Right hindlimb (tissue), 1 donor: Measurements from ENCODE around the gene ZNF503.

Experiments
- DNase-seq: peaks from one replicate; pipeline ENCODE4 v3.0.0-alpha.2; 2018

Gene ZNF503

DNA sequence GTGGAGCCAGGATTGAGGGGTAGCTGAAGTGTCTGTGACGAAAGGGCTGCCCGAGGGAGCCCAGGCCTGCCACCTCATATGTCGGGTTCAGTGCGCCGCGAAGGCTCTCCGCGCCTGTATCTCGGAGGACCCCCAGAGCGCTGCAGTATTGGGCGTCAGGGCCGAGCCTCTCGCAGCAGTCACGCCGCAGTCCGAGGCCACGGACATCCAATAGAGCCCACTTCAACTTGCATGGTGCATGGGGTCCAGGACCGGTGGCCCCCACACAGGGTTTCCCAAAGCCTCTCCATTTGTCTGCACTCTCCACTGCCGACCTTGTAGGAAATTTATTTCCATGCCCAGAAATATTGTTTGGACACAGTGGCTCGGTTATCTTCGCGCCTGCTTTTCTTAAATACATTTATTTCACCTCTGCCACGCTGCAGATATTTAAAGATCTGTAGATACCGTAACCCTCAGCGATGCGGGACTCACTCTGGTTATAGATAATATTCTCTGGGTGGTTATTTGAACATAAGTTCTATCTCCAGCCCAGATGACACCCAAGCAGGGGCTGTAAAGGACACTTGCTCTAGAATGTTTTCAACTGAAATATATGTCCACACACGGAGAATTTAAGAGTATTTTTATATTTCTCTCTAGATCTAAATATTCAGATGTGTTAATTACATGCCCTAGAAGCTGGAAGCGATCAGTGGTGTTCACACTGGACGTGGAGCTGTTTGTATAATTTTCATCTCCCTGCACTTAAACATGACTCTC is 5.1 kb upstream of the ZNF503 start:
- DNase-seq: no peak

DNA sequence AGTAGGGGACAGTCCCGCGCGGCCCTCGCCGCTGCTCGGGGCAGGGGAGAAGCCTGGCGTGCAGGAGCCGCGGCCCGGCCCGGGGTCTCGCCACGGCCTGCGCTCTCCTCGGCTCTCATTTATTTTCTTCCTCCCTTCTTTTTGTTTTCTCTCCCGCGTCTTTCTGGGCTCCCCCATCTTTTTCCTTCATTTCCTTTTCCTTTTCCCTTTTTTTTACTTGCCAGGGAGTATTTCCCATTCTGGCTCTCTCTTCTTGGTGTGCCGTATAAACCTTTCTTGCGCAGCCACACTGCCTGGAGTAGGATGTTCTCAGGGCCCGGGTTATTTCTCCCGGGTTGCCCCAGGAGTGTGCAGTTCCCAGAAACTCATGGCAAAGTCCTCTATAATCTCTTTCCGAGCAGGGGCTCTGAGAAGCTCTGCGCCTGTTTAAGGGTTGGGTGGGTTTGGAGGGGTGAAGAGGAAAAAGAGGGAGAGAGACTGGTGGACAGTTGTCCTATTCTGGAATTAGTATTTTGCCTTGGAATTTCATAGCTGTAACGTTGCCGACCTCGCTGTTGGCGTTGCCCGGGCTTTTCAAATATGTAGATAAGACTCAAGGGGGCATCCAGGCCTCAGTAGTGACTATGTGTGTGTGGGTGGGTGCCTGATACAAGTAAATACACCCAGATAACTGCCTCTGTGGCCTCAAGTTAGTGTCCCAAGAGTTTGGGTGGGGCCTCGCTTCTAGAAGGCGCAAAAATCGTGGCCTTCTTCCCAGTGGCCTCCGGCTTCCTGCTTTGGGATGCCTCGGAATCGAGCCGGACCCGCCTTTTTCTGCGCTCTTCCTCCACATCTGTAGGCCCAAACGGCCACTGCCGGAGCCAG is 4.3 kb upstream of the ZNF503 start:
- no peak for DNase-seq

DNA sequence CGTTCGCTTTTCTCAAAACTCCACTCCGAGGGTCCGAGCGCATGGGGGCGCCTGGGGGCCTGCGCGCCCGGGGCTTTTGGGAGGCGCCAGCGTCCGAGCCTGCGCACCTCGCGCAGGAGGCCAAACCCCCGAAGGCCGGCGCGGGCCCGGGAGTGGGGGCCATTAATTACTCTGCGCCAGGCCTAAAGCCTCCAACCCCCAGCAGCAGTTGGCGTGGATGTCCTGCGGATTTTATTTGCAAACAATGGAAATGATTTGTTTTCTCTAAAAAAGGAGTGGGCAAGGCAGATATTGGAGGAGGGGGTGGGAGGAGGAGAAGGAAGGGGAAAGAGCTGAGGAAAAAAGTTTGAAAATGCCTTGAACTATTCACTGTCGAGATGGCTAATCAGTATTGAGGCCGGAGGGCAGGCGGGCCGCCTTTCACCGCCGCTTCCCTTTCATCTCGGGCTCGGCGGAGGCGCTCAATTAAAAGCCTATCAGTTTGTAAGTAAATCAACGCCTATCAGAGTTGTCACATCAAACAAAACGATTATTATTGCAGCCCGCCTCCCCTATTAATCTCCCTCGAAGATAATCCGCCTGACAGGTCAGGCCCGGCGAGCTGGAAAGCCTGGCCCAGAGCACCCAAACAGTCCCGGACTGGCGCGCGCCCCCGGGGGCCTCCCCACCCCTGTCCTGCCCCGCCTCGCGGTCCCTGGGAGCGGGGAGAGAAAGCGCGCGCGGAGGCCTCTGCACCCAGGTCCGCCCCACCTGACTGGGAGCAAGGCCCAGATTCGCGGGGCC is 3.4 kb upstream of the ZNF503 start:
- peak; percentile 32 for DNase-seq

- peak; percentile 36 for DNase-seq
Observed at GRCh38 chr10:75403939-75404814, 2.6 kb upstream of the ZNF503 start.

DNA sequence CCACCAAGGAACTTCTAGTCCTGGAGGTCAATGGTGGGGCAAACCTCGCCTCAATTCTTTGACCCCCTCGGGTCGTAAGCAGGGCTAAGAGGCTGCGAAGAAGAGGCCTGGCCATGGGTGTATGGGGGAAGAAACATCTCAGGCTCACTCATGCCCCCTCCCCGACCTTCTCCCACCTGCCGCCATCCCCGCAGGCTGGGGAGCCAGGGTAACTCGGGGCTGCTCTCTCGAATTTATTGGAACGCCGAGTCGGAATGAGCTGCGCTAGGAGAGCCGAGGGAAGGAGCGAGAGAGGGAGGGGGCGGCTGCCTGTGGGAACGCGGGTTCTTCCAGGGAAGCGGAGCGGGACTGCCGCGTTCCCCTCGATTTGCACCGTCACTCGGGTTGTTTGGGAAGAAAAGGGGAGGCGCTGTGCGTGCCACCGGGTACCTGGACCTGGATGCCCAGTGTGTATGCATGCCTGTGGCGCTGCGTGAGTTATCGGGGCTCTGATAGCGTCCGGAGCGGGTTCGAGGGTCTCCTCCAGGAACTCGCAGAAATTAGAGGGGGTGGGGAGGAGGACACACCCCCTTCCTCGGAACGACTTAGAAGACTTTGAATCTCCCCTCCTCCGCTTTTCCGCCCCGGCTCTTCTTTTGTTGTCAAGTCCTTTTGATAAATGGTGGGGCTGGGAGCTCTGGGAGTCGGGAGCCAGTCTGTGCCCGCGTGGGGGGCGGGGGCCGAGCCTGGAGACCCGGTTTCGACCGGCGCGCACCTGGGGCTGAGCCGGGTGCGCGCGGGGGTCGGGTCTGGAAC is 1.8 kb upstream of the ZNF503 start:
- peak; percentile 73 for DNase-seq

DNA sequence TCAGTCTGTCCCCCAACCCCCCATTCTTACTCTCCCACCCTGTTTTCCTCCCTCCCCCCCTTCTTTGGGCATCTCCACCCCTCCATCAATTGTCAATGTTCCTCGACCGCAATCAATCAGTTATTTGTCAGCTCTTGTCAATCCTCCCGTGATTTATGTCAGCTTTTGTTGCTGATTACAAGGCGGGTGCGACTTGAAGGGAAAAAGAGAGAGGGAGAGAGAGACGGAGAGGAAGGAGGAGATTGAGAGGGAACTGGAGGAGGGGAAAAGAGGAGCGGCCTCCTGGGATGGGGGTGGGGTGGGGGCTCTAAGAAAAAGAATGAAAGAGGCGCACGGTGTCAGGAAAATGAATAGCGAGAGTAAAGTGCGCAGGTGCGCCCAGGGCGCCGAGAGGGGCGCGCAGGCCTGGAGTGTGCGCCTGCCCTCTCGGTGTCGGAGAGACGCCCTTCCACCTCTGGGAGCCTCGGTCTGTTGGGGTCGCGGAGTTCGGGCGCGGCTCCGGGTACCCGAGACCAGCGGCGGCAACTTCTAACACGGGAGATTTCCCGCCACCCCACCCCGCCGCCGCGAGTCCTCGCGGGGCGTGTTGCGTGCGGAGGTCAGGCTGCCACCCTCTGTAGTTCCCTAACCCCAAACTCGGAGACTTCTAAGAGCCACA is 1.1 kb upstream of the ZNF503 start:
- no peak for DNase-seq

GRCh38 chr10:75400771-75401568 is 594 bp downstream of the ZNF503 start:
- DNase-seq: peak; percentile 82

- DNase-seq: no peak
Observed at GRCh38 chr10:75400163-75400770, 1.3 kb downstream of the ZNF503 start.

DNA sequence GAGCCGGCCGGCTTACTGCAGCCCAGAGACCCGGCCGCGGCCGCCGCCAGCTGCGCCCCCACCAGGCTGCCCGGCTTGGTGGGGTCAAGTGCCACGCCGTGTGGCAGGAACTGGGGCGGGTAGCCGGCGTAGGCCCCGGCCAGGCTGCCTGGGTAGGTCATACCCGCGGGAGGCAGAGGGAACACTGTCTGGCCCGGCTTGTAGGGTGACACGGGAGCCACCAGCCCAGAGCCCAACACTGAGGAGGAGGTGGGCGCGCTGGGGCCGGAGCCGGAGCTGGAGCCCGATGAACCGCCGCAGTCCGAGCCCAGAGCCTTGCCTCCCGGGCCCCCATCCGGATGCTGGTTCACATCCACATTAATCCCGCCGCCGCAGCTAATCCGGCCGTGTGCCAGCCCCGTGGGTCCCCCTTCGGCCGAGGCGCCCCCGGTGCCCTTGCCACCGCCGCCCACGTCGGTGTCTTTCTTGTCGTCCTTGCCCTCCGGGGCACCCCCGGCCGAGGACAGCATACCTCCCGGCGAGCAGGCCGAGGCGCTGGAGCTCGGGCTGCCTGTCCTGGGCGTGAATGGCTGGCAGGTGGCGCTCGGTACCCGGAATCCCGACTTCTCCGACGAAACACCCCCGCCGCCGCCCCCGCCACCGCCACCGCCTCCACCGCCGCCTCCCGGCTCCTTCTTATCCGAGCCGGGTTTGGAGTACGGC is 2.0 kb downstream of the ZNF503 start:
- peak; percentile 86 for DNase-seq

GRCh38 chr10:75398692-75399460 is 2.7 kb downstream of the ZNF503 start:
- peak; percentile 49 for DNase-seq

DNA sequence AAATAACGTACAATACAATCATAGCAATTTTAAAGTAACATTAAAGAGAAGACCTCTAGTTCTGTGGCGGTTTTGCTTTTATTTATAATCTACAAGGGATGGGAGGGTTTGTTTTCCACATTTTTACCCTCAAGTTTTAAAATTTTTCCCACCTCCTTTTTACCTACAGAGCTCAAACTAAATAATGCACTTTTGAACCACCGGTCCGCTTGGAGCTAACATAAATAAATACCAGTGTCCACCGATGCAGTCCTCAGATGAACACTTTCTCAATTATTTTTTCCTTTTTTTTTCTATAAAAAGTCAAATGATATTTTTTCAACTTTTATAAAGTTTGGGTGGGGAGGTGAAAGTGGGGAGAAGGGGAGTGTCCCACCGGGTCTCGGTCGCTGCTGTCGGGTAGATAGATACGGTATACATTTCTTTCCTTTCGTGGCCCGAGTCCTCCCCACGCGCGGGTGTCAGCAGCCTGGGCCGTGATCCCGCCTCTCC is 3.3 kb downstream of the ZNF503 start:
- DNase-seq: no peak

- no peak for DNase-seq
Observed at GRCh38 chr10:75397496-75398199, 3.9 kb downstream of the ZNF503 start.

DNA sequence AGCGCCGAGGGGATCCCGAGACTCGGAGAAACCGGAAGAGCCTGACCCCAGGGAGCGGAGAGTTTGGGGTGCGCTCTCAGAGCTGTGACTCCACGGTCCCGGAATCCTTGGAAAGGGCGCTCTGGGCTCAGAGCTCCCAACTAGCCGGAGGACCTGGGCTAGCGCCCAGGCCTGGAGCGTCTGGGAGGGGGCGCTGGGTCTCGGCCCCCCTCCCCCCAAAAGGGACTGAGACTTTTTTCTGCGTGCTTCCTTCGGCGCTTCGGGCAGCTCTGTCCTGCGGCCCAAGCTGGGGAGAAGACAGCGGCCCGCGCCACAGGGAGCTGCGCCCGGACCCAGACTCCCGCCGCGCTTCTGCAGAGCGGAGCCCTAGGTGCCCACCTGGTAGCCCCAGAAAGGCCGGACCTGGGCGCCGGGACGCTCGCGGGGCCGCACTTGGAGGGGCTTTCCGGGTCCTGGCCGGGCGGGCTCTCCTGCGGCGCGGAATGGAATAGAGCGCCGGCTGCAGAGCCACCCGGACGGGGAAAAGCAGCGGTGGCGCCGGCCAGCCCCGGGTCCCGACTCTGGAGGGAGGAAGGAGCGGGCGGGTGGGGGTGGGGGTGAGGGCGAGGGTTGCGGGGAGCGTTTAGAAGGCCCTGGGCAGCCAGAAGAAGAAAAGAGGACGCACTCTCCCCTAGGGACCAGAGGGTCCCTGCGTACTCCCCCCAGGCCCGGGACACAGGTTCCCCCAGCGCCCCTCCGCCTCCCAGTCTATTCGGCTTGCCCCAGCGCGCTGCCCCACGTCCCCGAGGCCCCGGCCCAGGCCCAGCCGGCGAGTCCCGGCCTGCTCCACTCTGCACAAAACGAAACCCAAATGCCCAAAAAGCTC is 4.7 kb downstream of the ZNF503 start:
- peak; percentile 58 for DNase-seq

- DNase-seq: peak; percentile 47
Observed at GRCh38 chr10:75395932-75396630, 5.5 kb downstream of the ZNF503 start.
